Natural killer cell (primary cell): Measurements from ENCODE around the gene HTRA1. TPM values are rescaled to one million over a fixed set of nuclear protein-coding genes. Genes with fewer than 3 reads are reported as not detected.

Experiments
- ATAC-seq, 3 donors: fragments of 150-1000 bp in 2 of 3; fragments of 200-7000 bp in 1 of 3; cut with Tn5 transposase; 1 replicate in 1 of 3; 2 replicates in 2 of 3; pipeline ENCODE4 v1.10.0; 2021; ENCODE audit warnings: mild to moderate bottlenecking in 2 of 3, moderate library complexity in 2 of 3
- DNase-seq, 2 donors: peaks; one replicate each; pipeline versions ENCODE4 v3.0.0 to v3.0.0-alpha.2; 2013 to 2021; ENCODE audit warnings: mixed read lengths in 1 of 2
- H3K27ac ChIP-seq: one replicate; pipeline ENCODE4 v1.5.1; 2013; ENCODE audit warnings: mild to moderate bottlenecking, low read length
- H3K27me3 ChIP-seq: one replicate; pipeline ENCODE4 v1.6.1; 2013; ENCODE audit warnings: low read length; ENCODE audit not compliant: control insufficient read depth, insufficient read depth
- H3K36me3 ChIP-seq: one replicate; pipeline ENCODE4 v1.6.1; 2013; ENCODE audit warnings: low read length; ENCODE audit not compliant: control insufficient read depth, insufficient read depth
- H3K4me1 ChIP-seq: one replicate; pipeline ENCODE4 v1.6.1; 2013; ENCODE audit warnings: low read length; ENCODE audit not compliant: control insufficient read depth, insufficient read depth
- H3K4me3 ChIP-seq: one replicate; pipeline ENCODE4 v1.5.1; 2013; ENCODE audit warnings: low read length
- H3K9me3 ChIP-seq: one replicate; pipeline ENCODE4 v1.6.1; 2013; ENCODE audit warnings: low read length; ENCODE audit not compliant: control insufficient read depth, insufficient read depth
- H3K27ac Mint-ChIP-seq, 2 donors: one replicate each; pipeline ENCODE4 v1.8.0; 2022; ENCODE audit warnings: mild to moderate bottlenecking in 2 of 2, mixed read lengths in 2 of 2, moderate library complexity in 1 of 2
- H3K27me3 Mint-ChIP-seq, 2 donors: one replicate each; pipeline ENCODE4 v1.8.0; 2022; ENCODE audit warnings: low read depth in 2 of 2, mixed read lengths in 2 of 2
- H3K36me3 Mint-ChIP-seq: one replicate; pipeline ENCODE4 v1.8.0; 2022; ENCODE audit warnings: mixed read lengths
- H3K4me1 Mint-ChIP-seq, 2 donors: one replicate each; pipeline ENCODE4 v1.8.0; 2022; ENCODE audit warnings: mixed read lengths in 2 of 2
- H3K4me3 Mint-ChIP-seq: one replicate; pipeline ENCODE4 v1.8.0; 2022; ENCODE audit warnings: mild to moderate bottlenecking, moderate library complexity, mixed read lengths
- H3K9me3 Mint-ChIP-seq, 2 donors: one replicate each; pipeline ENCODE4 v1.8.0; 2022; ENCODE audit warnings: mixed read lengths in 2 of 2
- WGBS: methylation state at CpG from one replicate; pipeline ENCODE4 v1.1.7; 2013; ENCODE audit warnings: missing lambda C conversion rate; ENCODE audit not compliant: insufficient coverage; 5-methylcytosine and 5-hydroxymethylcytosine counted together
- intact Hi-C: fragments of 100-400 bp; cut with micrococcal nuclease; formaldehyde crosslinking; loops from one replicate; pipeline ENCODE4 v1.14.2; 2022
- total RNA-seq, 4 donors: library from RNA; stranded (reverse); fragments of 120-200 nt in 1 of 4; gene quantifications; one replicate each; pipeline versions ENCODE4 v1.2.3 to v1.2.4, GENCODE V29; 2013 to 2022
- TF ChIP-seq, protein P1 (sequence below): fragments of 200-600 bp; IDR thresholded peaks from one replicate; pipeline ENCODE4 v1.8.0; 2022; ENCODE audit warnings: antibody characterized with exemption

Gene HTRA1
- total RNA-seq, 3 donors from 2014 or later (not counting 1 experiment from before 2014, with no cell fraction given): not detected

- TF ChIP-seq, protein P1, sequence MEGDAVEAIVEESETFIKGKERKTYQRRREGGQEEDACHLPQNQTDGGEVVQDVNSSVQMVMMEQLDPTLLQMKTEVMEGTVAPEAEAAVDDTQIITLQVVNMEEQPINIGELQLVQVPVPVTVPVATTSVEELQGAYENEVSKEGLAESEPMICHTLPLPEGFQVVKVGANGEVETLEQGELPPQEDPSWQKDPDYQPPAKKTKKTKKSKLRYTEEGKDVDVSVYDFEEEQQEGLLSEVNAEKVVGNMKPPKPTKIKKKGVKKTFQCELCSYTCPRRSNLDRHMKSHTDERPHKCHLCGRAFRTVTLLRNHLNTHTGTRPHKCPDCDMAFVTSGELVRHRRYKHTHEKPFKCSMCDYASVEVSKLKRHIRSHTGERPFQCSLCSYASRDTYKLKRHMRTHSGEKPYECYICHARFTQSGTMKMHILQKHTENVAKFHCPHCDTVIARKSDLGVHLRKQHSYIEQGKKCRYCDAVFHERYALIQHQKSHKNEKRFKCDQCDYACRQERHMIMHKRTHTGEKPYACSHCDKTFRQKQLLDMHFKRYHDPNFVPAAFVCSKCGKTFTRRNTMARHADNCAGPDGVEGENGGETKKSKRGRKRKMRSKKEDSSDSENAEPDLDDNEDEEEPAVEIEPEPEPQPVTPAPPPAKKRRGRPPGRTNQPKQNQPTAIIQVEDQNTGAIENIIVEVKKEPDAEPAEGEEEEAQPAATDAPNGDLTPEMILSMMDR: no peak
- Histone ChIP-seq H3K27ac (peak overlapping the region; percentile 27), H3K36me3 (no peaks in the 10 kb centered on the region), H3K9me3 (no peaks in the 10 kb centered on the region), H3K4me1 (peaks cover 26% of the 10 kb centered on the region), H3K27me3 (no peaks in the 10 kb centered on the region), H3K4me3 (no peak overlapping the region)
- Mint-ChIP-seq H3K9me3 (no peaks in the 10 kb centered on the region), H3K27ac (no peak overlapping the region), H3K4me1 (peaks cover 14 to 19% of the 10 kb centered on the region in 2 donors), H3K36me3 (no peaks in the 10 kb centered on the region), H3K27me3 (peaks cover 25 to 39% of the 10 kb centered on the region in 2 donors), H3K4me3 (no peak overlapping the region)
- intact Hi-C loops: no loop called here
- ATAC-seq: peak in 2 of 3 donors; percentile 45 to 54
- peak in 1 of 2 donors; percentile 46 for DNase-seq
- 0% methylated on average over 2 of the region's 4 CpGs for WGBS
Measured at GRCh38 chr10:122541541-122542002, 80.2 kb downstream of the HTRA1 start.

- Histone ChIP-seq H3K27ac (peak overlapping the region; percentile 55), H3K4me3 (no peak overlapping the region), H3K4me1 (peaks cover 26% of the 10 kb centered on the region), H3K27me3 (no peaks in the 10 kb centered on the region), H3K36me3 (no peaks in the 10 kb centered on the region), H3K9me3 (no peaks in the 10 kb centered on the region)
- no peaks in the 10 kb centered on the region for H3K9me3 Mint-ChIP-seq
- TF ChIP-seq, protein P1: no peak
- H3K27ac Mint-ChIP-seq: no peak overlapping the region
- intact Hi-C loops: no loop called here
- no peak for DNase-seq
- no peak overlapping the region for H3K4me3 Mint-ChIP-seq
- WGBS: 88% methylated on average over 10 of the region's 10 CpGs
- H3K36me3 Mint-ChIP-seq: no peaks in the 10 kb centered on the region
- ATAC-seq: no peak
- H3K4me1 Mint-ChIP-seq: peaks cover 14 to 19% of the 10 kb centered on the region in 2 donors
- H3K27me3 Mint-ChIP-seq: peaks cover 24 to 32% of the 10 kb centered on the region in 2 donors
Measured at GRCh38 chr10:122543676-122544445, 82.5 kb downstream of the HTRA1 start.

DNA sequence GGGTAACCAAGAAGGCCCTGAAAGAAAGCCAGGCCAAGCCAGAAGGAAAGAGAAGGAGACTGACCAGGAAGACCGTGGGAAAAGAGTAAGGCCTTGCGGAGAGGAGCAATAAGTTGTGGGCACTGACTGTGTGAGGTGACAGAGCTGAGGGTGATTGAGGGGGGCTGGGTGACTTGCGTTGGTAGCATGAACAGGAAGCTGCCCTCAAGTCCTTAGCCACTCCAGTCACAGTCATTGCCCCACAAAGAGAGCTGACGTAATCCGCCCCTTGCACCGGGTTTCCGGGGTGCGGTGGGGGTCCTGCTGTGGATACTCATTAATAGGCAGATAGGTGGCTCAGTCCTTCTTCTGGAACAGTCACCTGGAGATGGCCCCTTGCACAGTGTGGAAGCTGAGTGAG, 83.1 kb downstream of the HTRA1 start:
- no peak overlapping the region for H3K4me3 ChIP-seq
- Mint-ChIP-seq H3K4me3 (no peak overlapping the region), H3K27me3 (peaks cover 18 to 28% of the 10 kb centered on the region in 2 donors), H3K36me3 (no peaks in the 10 kb centered on the region), H3K9me3 (no peaks in the 10 kb centered on the region), H3K27ac (no peak overlapping the region), H3K4me1 (peaks cover 14 to 19% of the 10 kb centered on the region in 2 donors)
- ATAC-seq: peak in 2 of 3 donors; percentile 57 to 77
- H3K36me3 ChIP-seq: no peaks in the 10 kb centered on the region
- intact Hi-C loops: no loop called here
- H3K9me3 ChIP-seq: no peaks in the 10 kb centered on the region
- 84% methylated on average over 8 of the region's 8 CpGs for WGBS
- peak overlapping the region; percentile 55 for H3K27ac ChIP-seq
- peaks cover 26% of the 10 kb centered on the region for H3K4me1 ChIP-seq
- H3K27me3 ChIP-seq: no peaks in the 10 kb centered on the region
- TF ChIP-seq, protein P1: no peak
- peak in 1 of 2 donors; percentile 65 for DNase-seq
